ENCODE results near the gene TGFBR3.

- no peak for TF ChIP-seq CTCF (IDR thresholded peaks at IDR 0.05 in 4 of 5, conservative IDR thresholded peaks at IDR 0.05 in 1 of 5)
- no peak for TF ChIP-seq POLR2A (IDR thresholded peaks at IDR 0.05)
These were observed 202.4 kb downstream of the TGFBR3 start for GRCh38 chr1:91683598-91683951.

All from gastrocnemius medialis (tissue), 4 donors.